Uterus (tissue), 2 donors: Measurements from ENCODE around the gene LLPH.

Experiments used
- CTCF ChIP-seq, 4 experiments: fragments of 200-600 bp in 2 of 4; fragments of 450-650 bp in 2 of 4; sonication (generic) in 2 of 4; IDR thresholded peaks; one replicate each; pipeline ENCODE4 v1.5.1; 2016 to 2019; ENCODE audit warnings: antibody characterized with exemption in 4 of 4, mild to moderate bottlenecking in 2 of 4, moderate library complexity in 1 of 4
- POLR2A ChIP-seq, 2 donors: fragments of 450-650 bp; IDR thresholded peaks; one replicate each; pipeline ENCODE4 v1.6.1; 2016; ENCODE audit warnings: antibody characterized with exemption in 2 of 2, mild to moderate bottlenecking in 1 of 2, moderate library complexity in 1 of 2

GRCh38 chr12:66071549-66071948, 59.0 kb downstream of the LLPH start:
- TF ChIP-seq CTCF (IDR thresholded peaks at IDR 0.05) (no peak), POLR2A (IDR thresholded peaks at IDR 0.05) (no peak)
